Natural killer cell treated with Interleukin-12 subunit alpha and Interleukin-12 subunit beta and Interleukin-15 and Interleukin-18, amount 100 ng/mL, for 72 hours (primary cell): ENCODE results near the gene RIPOR1. TPM values are rescaled to one million over a fixed set of nuclear protein-coding genes. Genes with fewer than 3 reads are reported as not detected.

Experiments
- total RNA-seq, 2 donors: library from RNA; stranded (reverse); gene quantifications; one replicate each; pipeline ENCODE4 v1.2.3, GENCODE V29; 2022

The RIPOR1 gene
- total RNA-seq, 2 donors from 2014 or later, result 47.7 to 48.2 TPM

Other genes with a start within 250 kb of the RIPOR1 start
- gene PLEKHG4, start 249.3 kb upstream of the RIPOR1 start, total RNA-seq, result 1 to 10 TPM; 5.8 to 8.7 TPM
- gene KCTD19, start 202.1 kb upstream of the RIPOR1 start, total RNA-seq, result under 1 TPM in 1 of 2 donors, not detected in 1; 0.67 TPM
- gene LRRC36, start 202.0 kb upstream of the RIPOR1 start, total RNA-seq, result under 1 TPM in 1 of 2 donors, not detected in 1; 0.61 TPM
- under 1 TPM in 1 of 2 donors, not detected in 1; 0.31 TPM for gene TPPP3, start 135.3 kb upstream of the RIPOR1 start, total RNA-seq
- 1 to 10 TPM; 1.6 to 2.0 TPM for gene ZDHHC1, start 112.4 kb upstream of the RIPOR1 start, total RNA-seq
- gene HSD11B2, start 97.7 kb upstream of the RIPOR1 start, total RNA-seq, result not detected
- 10 to 100 TPM; 66.9 to 85.5 TPM for gene ATP6V0D1, start 47.7 kb upstream of the RIPOR1 start, total RNA-seq
- not detected for gene AGRP, start 45.3 kb upstream of the RIPOR1 start, total RNA-seq
- 10 to 100 TPM; 54.3 to 72.4 TPM for gene CTCF, start 33.7 kb downstream of the RIPOR1 start, total RNA-seq
- gene CARMIL2, start 116.3 kb downstream of the RIPOR1 start, total RNA-seq, result 10 to 100 TPM; 33.8 to 89.7 TPM
- 10 to 100 TPM; 54.9 to 91.3 TPM for gene ACD, start 131.4 kb downstream of the RIPOR1 start, total RNA-seq
- gene PARD6A, start 132.1 kb downstream of the RIPOR1 start, total RNA-seq, result 1 to 10 TPM; 6.3 to 8.0 TPM
- gene ENKD1, start 137.9 kb downstream of the RIPOR1 start, total RNA-seq, result 10 to 100 TPM in 1 of 2 donors, 1 to 10 TPM in 1; 8.1 to 12.2 TPM
- gene C16orf86, start 138.0 kb downstream of the RIPOR1 start, total RNA-seq, result 1 to 10 TPM; 1.6 to 1.9 TPM
- gene GFOD2, start 190.5 kb downstream of the RIPOR1 start, total RNA-seq, result 10 to 100 TPM; 14.8 to 22.0 TPM